ENCODE results near the gene TTF1. TPM values are rescaled to one million over a fixed set of nuclear protein-coding genes. Genes with fewer than 3 reads are reported as not detected.

Gene TTF1
- total RNA-seq (ENCODE audit: unreplicated experiment): 18.0 TPM
- long read RNA-seq, partial matches to known transcripts: 9 of 11 reads
- long read RNA-seq, other reads (novel, unspliced or antisense): 2 of 11 reads

DNA sequence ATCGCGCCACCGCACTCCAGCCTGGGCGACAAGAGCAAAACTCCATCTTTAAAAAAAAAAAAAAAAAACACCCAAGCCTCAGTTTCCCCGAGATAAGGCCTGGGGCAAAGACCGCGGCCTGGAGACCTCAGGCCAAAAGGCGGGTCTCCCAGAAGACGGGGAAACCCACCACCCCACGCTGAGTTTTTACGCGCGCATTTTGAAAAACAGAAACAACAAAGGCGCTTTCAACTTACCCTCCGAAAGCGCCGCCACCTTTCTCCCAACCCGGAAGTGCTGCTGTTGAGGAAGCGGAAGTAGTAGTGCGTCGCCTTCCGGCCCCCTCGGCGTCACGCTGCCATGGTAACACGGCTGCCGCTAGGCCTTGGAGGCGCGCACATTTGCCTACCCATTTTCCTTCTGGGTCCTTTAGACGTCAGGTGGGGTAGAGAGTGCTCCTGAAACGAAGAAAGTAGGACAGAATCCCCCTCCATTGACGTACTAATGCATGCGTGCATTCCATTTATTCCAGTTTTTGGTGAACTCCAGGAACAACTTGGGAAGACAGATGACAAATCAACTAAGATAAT, at the start of gene TTF1:
Gene TTF1 (minus strand): TSS at position 287 of the 569 bp plus-strand sequence. CDS start 4,019 bp downstream, outside the sequence.
- Mint-ChIP-seq H3K4me1 (ENCODE audit: low read depth, unreplicated experiment) (peaks cover 15% of the 10 kb centered on the region), H3K4me3 (ENCODE audit: unreplicated experiment) (peak within 1 kb of the TSS; percentile 95), H3K27ac (ENCODE audit: unreplicated experiment) (peak within 1 kb of the TSS; percentile 74), H3K27me3 (ENCODE audit: unreplicated experiment) (peaks cover 8% of the 10 kb centered on the region), H3K36me3 (ENCODE audit: unreplicated experiment) (no peaks in the 10 kb centered on the region), H3K9me3 (ENCODE audit: unreplicated experiment) (peaks cover 1% of the 10 kb centered on the region)
- DNase-seq: peak; percentile 88
- TF ChIP-seq, protein P1, sequence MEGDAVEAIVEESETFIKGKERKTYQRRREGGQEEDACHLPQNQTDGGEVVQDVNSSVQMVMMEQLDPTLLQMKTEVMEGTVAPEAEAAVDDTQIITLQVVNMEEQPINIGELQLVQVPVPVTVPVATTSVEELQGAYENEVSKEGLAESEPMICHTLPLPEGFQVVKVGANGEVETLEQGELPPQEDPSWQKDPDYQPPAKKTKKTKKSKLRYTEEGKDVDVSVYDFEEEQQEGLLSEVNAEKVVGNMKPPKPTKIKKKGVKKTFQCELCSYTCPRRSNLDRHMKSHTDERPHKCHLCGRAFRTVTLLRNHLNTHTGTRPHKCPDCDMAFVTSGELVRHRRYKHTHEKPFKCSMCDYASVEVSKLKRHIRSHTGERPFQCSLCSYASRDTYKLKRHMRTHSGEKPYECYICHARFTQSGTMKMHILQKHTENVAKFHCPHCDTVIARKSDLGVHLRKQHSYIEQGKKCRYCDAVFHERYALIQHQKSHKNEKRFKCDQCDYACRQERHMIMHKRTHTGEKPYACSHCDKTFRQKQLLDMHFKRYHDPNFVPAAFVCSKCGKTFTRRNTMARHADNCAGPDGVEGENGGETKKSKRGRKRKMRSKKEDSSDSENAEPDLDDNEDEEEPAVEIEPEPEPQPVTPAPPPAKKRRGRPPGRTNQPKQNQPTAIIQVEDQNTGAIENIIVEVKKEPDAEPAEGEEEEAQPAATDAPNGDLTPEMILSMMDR (IDR thresholded peaks at IDR 0.05; ENCODE audit: partially characterized antibody, unreplicated experiment): no peak

DNA sequence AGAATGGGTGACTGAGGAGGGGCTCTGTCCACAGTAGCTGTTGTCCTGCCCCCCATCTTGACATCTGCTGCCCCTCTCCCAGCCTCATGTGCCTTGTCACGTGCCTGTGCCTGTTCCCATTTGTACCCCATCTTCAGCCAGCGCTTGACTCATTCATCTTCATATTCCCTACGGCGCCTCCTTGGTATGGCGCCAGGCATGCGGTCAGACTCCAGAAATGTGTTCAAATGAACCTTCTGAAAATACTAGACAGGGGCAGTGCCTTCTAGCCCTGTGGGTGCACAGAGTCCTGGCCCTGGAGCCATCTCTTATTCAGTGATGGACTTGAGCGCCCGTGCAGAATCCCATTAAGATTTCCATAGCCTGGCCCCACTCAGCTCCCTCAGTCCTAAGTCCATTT, 49.6 kb upstream of the TTF1 start:
- Mint-ChIP-seq H3K27me3 (ENCODE audit: unreplicated experiment) (peaks cover 2% of the 10 kb centered on the region), H3K9me3 (ENCODE audit: unreplicated experiment) (no peaks in the 10 kb centered on the region), H3K4me3 (ENCODE audit: unreplicated experiment) (no peak overlapping the region), H3K36me3 (ENCODE audit: unreplicated experiment) (no peaks in the 10 kb centered on the region), H3K27ac (ENCODE audit: unreplicated experiment) (no peak overlapping the region), H3K4me1 (ENCODE audit: low read depth, unreplicated experiment) (peaks cover 3% of the 10 kb centered on the region)
- TF ChIP-seq, protein P1 (IDR thresholded peaks at IDR 0.05; ENCODE audit: partially characterized antibody, unreplicated experiment): no peak
- no peak for DNase-seq

DNA sequence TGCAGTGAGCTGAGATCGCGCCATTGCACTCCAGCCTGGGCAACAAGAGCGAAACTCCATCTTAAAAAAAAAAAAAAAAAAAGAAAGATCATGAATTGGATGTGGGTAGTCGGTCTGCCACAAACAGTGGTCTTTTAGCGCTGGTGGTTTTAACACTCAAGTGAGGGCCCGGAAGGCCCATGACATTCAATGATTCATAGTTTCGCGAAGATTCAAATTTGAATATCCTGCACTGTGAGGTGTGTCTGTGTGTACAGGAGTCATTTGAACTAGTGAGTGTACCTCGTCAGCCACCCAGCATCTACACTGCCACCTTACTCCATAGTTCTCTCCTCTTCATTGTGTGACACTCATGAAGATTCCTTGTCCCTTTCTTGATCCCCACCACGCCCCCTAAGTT, 44.6 kb upstream of the TTF1 start:
- Mint-ChIP-seq H3K27me3 (ENCODE audit: unreplicated experiment) (peaks cover 2% of the 10 kb centered on the region), H3K36me3 (ENCODE audit: unreplicated experiment) (no peaks in the 10 kb centered on the region), H3K27ac (ENCODE audit: unreplicated experiment) (no peak overlapping the region)

DNA sequence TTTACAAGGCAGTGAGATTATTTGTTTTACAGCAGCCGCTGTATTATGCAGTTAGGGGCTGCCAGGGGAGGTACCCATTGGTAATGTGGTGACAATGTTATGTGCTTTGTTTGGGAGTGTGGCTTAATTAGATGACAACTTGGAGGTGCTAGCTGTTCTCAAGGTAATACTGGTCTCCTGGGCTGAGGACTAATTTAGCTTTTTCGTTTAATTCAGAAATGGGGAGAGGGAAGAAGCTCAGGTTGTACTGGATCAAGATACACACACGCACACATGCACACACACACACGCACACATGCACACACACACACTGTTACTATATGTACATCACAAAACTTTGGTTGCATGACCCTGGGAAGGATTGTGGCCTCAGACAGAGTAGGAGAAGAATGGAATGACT, 41.3 kb upstream of the TTF1 start:
- no peaks in the 10 kb centered on the region for H3K9me3 Mint-ChIP-seq (ENCODE audit: unreplicated experiment)
- no peak overlapping the region for H3K27ac Mint-ChIP-seq (ENCODE audit: unreplicated experiment)
- peaks cover 5% of the 10 kb centered on the region for H3K27me3 Mint-ChIP-seq (ENCODE audit: unreplicated experiment)
- TF ChIP-seq, protein P1 (IDR thresholded peaks at IDR 0.05; ENCODE audit: partially characterized antibody, unreplicated experiment): no peak
- H3K4me3 Mint-ChIP-seq (ENCODE audit: unreplicated experiment): no peak overlapping the region
- no peak for DNase-seq
- no peaks in the 10 kb centered on the region for H3K4me1 Mint-ChIP-seq (ENCODE audit: low read depth, unreplicated experiment)
- H3K36me3 Mint-ChIP-seq (ENCODE audit: unreplicated experiment): no peaks in the 10 kb centered on the region

More for the DNA sequence above, 44.6 kb upstream of the TTF1 start:
- Mint-ChIP-seq H3K4me3 (ENCODE audit: unreplicated experiment) (no peak overlapping the region), H3K4me1 (ENCODE audit: low read depth, unreplicated experiment) (no peaks in the 10 kb centered on the region), H3K9me3 (ENCODE audit: unreplicated experiment) (no peaks in the 10 kb centered on the region)
- DNase-seq: no peak
- TF ChIP-seq, protein P1 (IDR thresholded peaks at IDR 0.05; ENCODE audit: partially characterized antibody, unreplicated experiment): no peak

DNA sequence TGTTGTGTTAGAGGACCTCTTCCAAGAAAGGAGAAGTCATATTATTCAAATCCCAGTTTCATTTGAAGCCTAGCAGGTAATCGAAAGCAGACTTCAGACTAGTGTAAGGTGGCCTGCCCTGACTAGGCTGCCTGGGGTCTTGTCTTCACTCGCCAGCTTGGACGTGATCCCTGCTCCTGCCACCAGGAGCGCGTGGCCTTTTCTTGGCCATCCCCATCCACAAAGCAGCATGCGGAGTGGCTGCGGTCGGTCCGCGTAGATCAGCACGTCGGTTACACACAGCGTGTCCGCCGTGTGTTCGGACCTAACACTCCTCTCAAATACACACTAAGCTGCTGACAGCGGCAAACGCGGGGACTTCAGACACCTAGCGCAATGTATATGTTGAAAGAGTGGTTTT, 40.7 kb upstream of the TTF1 start:
- H3K9me3 Mint-ChIP-seq (ENCODE audit: unreplicated experiment): no peaks in the 10 kb centered on the region
- DNase-seq: peak; percentile 77
- H3K27me3 Mint-ChIP-seq (ENCODE audit: unreplicated experiment): peaks cover 2% of the 10 kb centered on the region
- H3K4me3 Mint-ChIP-seq (ENCODE audit: unreplicated experiment): no peak overlapping the region
- H3K27ac Mint-ChIP-seq (ENCODE audit: unreplicated experiment): peak overlapping the region; percentile 36
- no peaks in the 10 kb centered on the region for H3K36me3 Mint-ChIP-seq (ENCODE audit: unreplicated experiment)
- H3K4me1 Mint-ChIP-seq (ENCODE audit: low read depth, unreplicated experiment): no peaks in the 10 kb centered on the region
- TF ChIP-seq, protein P1 (IDR thresholded peaks at IDR 0.05; ENCODE audit: partially characterized antibody, unreplicated experiment): peak; percentile 77

Data from glutamatergic neuron (in vitro differentiated cells).